Activated CD4-positive, CD25-positive, alpha-beta regulatory T cell treated with anti-CD3 and anti-CD28 coated beads, Interleukin-2, amount 50 U/mL, for 72 hours (primary cell): Measurements from ENCODE around the gene TRIM65.
"Not testable (repeated sequence)": the region's sequence is repeated elsewhere in the genome, so short reads cannot be mapped to it uniquely, and the experiment has no call there.

Experiments used
- DNase-seq: peaks from one replicate; pipeline ENCODE4 v3.0.0; 2021

The TRIM65 gene

DNA sequence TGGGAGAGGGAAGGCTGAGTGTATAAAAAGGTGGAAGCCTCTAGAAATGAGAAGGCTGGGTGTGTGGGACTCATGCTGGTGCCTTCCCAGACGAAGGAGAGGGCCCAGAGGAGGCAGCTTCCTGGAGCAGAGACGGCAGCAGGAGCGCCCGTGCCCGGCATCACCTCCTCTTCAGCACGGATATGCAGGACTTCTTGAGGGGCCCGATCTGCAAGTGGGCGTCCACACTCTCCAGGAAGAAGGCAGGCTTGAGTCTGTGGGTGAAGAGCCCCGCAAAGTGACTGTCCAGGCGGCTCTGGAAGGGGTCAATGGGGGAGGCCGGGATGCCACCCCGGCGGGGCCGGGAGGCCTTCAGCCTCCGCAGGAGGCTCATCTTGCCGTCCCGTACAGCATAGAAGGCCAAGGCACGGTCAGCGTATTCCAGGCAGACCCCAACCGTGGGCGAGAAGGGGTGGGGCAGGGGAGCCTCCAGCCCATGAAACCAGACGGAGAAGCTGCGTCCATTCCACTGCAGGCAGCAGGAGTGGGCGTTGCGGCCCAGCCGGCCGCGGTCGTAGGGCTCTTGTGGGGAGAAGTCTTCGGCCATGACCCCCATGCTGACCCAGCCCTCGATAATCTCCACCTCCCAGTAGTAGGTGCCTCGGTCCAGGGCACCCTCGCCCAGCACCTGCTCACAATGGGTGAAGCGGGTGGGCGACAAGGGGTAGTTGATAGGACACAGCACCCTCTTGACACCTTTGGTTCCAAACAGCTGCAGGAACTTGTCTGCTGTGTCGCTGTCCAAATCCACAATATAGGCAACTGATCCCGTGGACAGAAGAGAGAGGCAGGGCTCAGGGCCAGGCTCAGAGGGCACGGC is 22.2 kb downstream of the TRIM65 start:
- DNase-seq: no peak

DNA sequence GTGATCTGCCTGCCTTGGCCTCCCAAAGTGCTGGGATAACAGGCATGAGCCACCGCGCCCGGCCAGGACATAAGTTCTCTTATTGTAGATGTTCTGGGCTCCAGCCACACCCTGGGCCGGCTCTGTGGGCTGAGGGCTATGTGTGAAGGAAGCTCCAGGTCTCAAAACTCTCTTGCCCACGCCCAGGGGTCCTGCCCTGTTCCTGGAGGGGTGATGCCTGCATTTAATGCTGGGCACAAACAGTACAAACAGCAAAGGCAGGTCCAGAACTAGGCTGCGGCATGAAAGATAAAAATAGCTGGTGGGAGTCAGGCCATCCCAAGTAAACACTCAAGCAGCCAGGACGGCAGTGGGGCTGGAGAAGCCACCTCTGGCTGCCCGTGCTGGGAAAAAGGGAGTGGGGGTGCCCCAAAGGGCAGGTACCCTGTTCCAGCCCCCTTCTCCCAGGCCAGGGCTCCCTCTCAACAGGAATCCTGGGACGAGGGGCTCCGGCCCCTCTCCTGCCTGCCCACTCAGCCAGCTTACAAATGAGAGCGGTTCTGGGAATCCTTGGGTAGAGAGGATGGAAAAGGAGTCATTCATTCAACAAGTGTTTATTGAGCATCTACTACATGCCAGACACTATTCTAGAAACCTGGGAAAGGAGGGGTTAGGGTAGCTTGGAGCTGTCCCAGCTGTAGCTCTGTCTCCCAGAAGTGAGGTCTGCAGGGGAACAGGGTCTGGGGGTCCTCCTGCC is 23.0 kb downstream of the TRIM65 start:
- no peak for DNase-seq

DNA sequence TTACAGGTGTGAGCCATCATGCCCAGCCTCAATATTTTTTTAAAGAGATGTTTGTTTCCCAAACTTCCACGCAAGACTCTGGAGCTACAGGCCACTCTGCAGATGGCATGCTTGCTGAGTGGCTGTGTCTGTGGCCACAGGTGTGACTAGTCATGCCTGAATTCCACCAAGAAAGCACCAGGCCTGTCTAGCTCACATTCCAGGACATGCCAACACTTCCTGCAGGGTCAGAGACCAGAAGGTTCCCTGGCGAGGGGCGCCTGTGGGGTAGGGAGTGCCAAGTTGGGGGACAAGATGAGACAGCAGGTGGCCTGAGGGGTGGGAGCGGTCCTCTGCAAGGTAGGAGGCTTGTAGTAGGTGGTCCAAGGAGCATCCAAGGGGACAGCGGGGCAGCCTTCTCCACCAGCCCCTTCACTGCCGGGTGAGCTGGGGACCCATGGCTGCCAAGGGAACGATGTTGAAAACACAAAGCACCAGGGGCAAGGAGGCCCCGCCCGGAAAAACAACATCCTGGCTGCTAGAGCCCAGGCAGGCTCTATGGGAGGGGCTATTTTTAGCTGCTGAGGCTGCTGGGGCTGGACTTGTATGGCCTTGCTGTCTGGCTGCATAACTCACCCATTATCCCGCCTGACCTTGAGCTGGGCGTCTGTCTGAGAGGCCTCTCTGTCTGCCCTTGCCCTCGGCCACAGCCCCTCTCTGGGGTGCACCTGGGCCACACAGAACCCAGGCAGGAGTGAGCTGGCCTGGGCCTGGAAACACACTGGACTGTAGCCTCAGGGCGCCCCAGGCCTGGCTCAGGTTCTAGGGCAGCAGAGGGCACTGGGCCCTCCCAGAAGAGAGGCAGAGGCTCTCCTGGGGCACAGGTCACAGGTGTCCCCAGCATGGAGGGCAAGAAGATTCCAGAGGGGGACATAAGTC is 24.1 kb downstream of the TRIM65 start:
- DNase-seq: no peak

DNA sequence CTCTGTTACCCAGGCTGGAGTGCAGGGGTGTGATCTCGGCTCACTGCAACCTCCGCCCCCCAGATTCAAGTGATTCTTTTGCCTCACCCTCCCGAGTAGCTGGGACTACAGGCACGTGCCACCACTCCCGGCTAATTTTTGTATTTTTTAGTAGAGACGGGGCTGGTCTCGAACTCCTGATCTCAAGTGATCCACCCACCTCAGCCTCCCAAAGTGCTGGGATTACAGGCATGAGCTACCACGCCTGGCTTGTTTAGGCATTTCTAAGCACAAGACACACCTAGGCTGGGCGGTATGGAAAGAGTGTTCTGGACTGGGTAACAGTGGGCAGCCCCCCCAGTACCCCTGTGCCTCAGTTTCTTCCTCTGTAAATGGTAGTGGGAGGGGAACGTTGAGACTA is 26.5 kb downstream of the TRIM65 start:
- not testable (repeated sequence) for DNase-seq

DNA sequence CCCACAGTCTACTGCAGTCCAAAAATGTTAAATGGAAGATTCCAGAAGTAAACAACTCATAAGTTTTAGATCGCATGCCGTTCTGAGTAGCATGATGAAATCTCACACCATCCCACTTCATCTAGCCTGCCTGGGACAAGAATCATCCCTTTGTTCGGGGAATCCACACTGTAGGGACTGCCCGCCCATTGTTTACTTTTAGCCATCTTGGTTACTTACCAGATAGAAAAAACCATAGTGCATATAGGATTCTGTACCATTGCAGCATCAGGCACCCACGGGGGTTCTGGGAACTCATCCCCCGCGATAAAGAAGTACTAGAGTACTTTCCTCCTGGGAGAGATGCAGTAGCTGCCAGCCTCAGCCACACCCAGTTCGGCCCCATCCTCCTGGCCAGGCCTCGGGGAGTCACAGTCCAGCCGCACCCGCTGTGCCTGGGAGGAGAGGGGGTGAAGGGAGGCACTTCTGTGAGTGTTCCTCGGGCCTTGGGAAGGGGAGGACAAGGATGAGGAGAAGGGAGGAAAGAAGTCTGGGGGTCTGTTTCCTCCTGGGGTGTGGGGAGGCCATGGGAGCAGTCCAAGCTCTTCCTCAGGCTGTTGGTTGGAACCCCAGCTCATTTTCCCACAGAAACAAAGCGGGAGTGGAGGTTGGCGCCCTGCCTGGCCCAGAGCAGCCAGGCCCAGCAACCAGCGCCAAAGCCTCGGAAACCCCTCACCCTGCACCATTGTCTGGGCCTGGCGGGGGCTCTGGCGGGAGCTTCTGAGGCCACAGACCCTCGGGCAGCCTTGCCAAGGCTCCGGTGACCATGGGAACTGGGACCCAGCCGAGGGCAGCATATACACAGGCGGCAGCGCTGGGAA is 27.2 kb downstream of the TRIM65 start:
- DNase-seq: no peak

DNA sequence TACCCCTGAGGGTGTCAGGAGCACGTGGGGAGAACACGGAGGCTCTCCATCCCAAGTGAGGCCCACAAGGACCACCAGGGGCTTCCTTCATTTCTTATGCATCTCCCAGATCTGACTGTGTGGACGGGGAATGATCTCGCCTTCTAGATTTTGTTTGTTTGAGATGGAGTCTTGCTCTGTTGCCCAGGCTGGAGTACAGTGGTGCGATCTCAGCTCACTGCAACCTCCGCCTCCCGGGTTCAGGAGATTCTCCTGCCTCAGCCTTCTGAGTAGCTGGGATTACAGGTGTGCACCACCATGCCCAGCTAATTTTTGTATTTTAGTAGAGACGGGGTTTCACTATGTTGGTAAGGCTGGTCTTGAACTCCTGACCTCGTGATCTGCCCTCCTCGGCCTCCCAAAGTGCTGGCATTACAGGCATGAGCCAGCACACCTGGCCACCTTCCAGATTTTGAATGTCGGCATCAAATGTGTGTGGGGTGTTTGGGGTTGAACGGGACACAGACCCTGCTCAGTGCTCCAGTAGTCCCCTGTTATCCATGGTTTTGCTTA is 27.9 kb downstream of the TRIM65 start:
- not testable (repeated sequence) for DNase-seq

DNA sequence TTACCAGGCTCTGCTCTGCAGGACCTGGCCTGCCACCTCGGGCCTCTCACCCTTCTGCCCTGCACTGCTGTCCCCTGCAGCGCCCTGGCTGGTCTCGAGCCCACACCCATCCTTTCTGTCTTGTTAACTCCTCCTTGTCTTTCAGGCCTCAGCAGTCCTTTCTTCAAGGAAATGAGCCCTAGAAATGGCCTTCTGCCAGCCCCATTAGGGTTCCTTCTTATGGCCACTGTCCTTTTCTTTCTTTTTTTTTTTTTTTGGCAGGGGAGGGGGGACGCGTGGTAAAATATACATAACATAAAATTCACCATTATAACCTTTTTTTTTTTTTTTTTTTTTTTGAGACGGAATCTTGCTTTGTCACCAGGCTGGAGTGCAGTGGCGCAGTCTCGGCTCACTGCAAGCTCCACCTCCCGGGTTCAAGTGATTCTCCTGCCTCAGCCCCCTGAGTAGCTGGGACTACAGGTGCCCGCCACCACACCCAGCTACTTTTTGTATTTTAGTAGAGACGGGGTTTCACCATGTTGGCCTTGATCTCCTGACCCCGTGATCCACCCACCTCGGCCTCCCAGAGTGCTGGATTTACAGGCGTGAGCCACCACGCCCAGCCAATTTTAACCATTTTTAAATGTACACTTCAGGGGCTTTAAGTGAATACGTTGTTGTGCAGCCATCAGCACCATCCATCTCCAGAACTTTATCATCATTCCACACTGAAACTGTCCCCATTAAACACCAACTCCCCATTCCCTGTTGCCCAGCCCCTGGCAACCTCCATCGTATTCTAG is 31.2 kb downstream of the TRIM65 start:
- not testable (repeated sequence) for DNase-seq

DNA sequence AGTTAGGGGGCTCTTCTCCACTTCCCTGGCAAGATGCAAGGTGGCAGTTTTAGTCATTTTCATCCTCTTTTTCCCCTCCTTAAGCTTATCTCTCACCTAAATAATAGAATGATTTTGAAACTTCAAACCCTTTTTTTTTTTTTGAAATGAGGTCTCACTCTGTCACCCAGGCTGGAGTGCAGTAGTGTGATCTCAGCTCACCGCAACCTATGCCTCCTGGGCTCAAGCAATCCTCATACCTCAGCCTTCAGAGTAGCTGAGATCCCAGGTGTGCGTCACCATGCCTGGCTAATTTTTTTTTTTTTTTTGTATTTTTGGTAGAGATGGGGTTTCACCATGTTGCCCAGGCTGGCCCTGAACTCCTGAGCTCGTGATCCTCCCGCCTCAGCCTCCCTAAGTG is 31.9 kb downstream of the TRIM65 start:
- DNase-seq: not testable (repeated sequence)

DNA sequence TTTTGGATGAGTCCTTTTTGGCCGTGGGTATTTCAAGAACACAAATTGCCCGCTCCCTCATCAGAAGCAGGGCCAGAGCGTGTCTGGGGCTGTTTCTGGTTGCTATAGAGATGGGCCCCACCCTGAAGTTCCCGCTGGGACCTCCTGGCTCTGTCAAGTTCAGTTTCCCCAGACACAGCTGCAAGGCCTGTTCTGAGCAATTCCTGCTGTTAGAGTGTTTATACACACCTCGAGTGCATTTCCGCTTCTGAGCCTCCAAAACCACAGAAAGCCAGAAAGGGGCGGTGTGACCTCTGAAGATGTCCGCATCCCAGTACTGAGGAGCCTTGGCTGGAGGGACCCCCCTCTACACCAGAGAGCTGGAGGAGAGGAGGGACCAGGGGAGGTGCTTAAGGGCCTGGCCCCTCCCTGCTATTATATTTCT is 32.3 kb downstream of the TRIM65 start:
- no peak for DNase-seq

DNA sequence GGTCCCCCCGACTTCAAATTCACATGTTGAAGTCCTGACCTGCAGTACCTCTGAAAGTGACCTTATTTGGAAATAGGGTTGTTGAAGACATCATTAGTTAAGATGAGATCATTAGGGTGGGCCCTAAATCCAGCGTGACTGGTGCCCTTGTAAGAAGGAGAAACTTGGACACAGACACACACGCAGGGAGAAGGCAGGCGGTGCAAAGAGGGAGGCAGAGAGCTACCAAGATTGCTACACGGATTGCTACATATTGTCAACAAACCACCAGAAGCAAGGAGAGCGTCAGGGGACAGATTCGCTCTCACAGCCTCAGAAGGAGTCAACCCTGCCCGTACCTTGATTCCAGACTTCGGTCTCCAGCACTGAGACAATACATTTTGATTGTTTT is 34.8 kb downstream of the TRIM65 start:
- DNase-seq: no peak

DNA sequence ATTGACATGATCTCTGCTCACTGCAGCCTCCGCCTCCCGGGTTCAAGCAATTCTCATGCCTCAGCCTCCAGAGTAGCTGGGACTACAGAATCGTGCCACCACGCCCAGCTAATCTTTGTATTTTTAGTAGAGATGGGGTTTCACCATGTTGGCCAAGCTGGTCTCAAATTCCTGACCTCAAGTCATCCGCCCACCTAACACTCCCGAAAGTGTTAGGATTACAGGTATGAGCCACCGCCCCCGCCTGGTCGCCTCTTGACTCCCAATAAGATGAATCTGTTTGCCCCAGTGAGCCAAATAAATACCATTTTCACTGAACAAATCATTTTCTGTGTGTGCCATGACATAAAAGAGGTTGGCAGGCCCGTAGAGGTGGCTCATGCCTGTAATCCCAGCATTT is 37.4 kb downstream of the TRIM65 start:
- DNase-seq: not testable (repeated sequence)

DNA sequence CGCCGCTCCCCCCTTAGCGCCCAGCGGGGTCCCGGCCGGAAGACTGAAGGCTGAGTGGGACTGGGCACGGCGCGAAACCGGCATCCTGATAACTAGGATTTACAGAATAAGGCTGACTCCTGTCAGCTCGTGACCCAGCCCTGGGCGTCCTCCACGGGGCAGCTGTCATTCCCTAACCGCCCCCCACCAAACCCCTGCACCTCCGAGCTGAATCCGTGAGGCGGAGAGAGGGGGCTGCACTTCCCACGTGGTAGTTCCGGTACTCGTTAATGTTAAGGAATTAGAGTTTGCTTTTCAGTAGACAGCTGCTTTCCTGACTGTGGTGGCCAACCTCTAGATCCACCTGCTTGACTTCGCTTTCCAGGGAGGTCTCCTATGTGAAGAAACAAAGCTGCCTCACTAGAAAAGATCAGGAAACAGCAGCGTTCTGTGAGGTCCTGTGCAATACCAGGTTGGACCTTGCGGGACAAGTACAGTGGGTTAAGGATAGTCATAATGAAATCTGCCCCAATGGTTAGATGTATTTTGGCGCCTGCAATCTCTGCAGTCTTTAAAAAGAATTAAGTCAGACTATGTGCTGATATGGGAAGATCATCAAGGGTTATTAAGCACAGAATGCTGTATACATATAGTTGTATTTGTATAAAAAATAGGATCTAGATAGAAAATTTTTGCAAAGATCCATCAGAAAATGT is 40.5 kb downstream of the TRIM65 start:
- DNase-seq: no peak

DNA sequence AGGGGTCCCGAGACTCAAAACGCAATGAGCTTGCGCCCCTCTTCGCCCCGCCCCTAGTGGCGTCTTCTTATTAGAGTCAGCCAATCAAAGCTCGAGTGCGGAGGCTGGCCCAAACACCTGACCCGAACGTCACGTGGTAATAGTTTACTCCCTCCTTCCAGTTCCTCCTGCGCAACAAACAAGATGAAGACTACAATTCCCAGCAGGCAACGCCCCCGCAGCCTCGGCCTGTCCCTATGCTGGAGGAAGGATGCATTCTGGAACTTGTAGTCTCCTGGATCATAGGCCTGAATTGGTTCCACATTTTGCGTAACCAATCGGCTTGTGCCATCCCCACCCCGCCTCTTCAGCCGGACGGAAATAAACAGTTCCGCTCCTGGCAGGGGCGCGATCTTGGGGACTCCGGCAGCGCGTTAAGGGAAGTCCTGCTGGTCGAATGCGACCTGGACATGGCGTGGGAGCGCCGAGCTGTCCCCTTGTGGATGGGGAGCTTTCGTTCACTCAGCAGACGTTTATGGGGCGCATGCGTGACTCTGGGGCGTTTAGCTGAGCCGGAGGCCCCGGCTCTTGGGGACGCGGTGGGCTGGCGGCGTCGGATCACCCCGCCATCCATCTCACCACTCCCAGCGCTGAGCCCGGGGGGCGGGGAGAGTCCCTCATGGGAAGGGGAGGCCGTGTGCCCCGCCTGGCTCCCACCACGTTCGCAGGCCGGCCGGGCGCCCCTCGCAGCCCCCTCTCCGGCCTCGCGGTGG is 41.3 kb downstream of the TRIM65 start, which contains the start of gene WBP2:
Gene WBP2 (minus strand): TSS at position 26 of the 752 bp plus-strand sequence. CDS start 38 bp downstream, outside the sequence.
- DNase-seq: peak; percentile 90

DNA sequence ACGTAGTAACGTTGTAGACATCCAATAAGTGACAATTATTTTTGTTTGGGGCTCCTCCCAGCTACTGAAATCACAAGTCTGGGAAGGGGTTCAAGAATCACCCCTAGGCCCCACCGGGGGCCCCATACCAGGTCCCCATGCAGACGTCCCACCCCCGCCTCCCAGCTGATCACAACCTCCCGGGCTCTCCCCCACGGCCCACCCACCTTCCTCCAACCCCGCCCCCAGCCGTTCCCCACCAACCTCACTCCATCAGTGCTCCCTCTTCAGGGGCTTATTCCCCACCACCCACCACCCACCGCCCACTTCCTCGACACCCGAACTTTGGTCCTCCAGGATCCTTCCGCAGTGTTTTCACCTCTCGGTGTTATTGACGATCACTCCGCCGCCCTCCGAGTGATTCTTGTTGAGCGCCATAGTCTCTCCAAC is 41.9 kb downstream of the TRIM65 start:
- DNase-seq: no peak

DNA sequence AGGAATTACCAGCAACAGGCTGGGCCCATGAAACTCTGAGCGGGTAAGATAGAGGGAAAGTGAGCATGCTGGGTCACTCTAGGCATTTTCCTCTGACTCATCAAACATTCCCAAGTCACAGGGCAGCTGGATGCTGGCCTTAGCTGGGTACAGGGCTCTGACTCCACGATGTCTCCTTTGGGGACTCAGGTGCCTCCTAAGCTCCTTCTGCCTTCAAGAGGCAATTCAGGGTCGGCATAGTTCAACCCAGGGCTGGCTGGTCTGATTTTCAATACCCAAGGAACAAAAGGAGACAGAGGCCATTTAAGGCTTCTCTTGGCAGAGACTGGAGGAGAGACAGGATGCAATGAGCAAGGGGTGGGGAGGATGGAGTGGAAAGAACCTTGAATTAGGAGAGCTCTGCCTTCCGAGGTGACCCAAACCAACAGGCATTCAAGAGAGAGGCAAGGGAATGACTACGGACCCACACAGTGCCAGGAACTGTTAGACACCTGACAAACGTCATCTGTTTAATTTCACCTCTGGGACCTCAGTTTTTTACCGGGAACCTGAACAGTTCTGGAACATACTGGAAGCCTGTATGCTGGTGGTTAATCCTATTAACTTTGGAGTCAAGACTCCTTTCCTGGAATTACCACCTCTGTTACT is 42.5 kb downstream of the TRIM65 start:
- DNase-seq: no peak

DNA sequence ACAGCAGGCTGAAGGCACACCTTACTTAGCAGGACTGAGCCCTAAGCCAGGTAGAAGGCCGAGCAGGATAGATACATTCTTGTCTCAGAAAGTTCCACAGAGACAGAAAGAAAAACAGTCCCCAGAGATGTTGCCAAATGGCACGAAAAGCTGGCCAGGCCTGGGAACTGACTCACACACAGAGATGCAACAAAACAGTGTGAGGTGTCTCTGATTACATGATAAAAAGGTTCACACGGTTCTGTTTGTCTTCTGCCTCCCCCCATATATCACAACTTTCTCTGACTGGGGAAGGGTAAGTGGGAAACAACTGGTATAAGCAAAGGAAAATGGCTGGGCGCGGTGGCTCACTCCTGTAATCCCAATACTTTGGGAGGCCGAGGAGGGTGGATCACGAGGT is 43.3 kb downstream of the TRIM65 start:
- DNase-seq: no peak

DNA sequence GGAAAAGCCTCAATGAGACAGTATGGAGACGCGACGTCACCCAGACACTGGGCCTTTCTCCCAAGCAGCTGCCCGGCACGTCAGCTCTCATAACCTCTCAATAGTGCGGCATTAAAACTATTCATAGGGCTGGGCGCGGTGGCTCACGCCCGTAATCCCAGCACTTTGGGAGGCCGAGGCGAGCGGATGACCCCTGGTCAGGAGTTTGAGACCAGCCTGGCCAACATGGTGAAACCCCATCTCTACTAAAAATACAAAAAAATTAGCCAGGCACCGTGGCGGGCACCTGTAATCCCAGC is 45.1 kb downstream of the TRIM65 start:
- DNase-seq: not testable (repeated sequence)

DNA sequence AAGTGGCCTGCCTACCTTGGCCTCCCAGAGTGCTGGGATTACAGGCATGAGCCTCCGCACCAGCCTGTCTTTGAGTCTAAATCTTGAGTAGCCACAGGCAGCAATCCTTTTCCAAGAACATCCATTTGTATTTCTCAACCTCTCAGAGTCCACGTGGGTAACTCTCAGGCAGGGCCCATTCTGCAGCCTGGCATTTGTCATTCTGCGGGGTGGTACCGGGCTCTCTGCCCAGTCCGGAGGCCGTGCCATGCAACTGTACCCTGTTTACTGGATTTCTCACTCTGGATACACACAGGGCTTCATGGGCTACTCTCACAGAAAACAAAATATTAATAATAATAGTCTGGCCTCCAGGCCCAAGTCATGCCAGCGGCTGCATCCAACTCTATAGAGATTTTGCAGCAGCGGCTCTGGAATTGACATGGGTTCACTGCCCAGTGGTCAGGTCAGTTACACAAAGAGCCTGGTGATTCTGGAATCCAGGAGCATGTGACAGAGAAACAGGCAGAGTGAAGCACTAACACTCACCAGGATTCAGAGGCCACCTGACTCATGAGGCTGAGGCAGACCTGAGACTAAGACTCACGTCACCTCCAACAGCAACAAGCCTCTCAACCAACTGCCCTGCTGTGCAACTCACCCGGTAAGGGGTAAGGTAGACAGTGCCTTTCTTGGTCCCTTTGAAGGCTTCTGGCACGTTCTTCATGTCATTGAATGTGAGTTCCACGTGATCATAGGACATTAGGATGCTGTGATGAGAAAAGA is 45.6 kb downstream of the TRIM65 start:
- no peak for DNase-seq
